GM03348 (cell line): ENCODE results near the gene CHMP1B.

Experiments used
- DNase-seq: peaks from one replicate; pipeline ENCODE4 v3.0.0; 2012; ENCODE audit warnings: low spot score

Gene CHMP1B

GRCh38 chr18:11851146-11851805 lies at the start of gene CHMP1B:
Gene CHMP1B (plus strand): TSS chr18:11851413. CDS start chr18:11851512, 99 bp downstream.
- DNase-seq = peak; percentile 96

GRCh38 chr18:11801573-11801972 lies 49.6 kb upstream of the CHMP1B start:
- DNase-seq = no peak

DNA sequence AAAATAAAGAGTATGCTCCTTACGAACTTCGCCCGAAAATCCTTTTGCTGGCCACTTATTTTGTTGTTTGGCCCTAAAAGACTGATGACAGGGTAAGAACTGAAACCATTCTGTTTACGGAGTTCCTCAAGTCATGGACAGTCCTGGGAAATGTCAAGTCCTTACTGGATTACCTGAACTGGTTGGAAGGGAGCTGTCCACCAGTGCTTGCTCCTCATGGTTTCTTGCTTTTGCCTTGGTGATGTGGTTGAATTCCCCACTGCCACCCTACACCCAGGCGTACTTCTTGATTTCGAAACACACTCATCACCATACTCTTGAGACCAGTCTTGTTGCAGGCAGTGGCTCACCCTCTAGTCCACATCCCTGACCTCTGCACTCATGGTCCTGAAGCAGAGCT lies 49.1 kb upstream of the CHMP1B start:
- no peak for DNase-seq

DNA sequence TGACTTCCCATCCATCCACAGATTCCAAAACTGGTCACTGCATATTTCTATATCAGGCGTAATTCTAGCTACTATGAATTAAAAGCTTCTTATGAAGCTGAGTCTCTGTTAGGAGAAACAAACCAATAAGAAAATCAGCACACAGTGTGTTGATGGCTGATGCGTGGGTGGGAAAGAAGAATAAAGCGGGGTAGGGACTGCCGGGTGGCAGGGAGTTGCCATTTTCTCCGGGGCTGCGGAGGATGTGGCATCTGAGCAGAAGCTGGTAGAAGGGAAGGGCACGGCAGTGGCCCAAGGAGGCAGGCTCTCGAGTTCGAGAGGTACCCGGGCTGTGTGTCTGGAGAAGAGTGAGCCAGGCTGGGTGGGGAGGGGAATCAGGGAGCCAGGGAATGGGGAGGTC lies 48.6 kb upstream of the CHMP1B start:
- no peak for DNase-seq

DNA sequence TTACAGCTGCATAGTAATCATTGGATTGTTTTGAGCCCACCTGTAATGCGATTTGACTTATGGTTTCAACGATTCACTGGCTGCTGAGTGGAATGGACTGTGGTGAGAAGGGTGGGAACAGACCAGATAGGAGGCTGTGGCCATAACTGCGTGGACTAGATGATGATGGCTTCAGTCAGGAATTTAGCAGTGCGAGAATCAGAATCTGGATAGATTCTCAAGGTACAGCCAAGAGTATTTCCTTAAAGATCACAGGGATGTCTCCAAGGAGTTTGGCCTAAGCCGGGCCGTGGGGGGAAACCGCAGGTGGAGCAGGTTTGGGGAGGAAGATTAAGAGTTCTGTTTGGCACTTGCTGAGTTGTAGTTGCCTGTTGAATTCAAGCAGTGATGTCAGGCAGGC lies 44.0 kb upstream of the CHMP1B start:
- no peak for DNase-seq

DNA sequence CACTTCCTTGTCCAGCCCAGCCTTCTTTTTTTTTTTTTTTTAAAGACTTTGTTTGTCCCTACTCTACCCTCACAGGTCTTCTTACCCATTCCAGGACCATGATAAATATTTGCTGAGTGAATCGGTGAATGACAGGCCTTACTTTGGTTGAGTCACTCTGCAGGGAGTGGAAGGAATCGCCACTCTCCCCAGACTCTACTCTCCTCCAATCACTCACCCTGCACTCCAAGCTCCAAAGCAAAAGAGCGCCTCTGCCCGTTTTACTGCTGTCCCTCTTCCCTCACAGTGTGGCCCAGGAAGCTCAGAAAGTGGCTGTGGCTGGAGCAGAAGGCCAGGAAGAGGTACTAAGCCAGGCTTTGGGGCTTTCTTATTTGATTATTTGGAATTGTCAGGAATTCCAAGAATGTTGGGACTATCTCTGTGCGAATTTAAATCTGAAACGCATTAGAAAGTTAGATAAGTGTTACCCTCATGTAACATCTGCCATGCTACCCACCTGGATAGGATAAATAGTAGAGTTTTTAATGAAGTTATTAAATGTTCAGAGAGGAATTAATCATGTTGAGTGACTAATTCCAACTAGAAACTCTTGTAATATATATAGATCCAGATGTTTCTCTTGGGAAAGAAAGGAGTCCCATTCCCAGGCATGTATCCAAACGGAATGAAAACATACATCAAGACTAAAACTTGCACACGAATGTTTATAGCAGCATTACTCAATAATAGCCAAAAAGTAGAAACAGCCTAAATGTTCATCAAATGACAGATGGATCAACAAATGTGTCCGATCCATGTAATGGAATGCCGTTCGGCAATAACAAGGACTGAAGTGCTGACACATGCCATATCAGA lies 43.0 kb upstream of the CHMP1B start:
- DNase-seq = peak; percentile 19

DNA sequence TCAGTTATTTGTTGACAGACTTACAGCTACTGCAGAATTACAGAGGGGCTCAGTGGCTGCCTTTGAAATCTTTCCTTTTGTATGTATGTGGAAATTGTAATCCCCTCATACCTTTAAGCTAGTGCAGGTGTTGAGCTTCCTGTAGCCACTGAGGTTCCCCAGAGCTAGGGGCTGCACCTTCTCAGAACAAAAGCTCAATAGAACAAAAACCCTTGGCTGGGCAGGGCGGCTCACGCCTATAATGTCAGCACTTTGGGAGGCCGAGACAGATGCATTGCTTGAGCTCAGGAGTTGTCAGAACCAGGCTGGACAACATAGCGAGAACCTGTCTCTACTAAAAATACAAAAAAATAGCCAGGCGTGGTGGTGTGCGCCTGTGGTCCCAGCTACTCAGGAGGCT lies 41.3 kb upstream of the CHMP1B start:
- DNase-seq = no peak

DNA sequence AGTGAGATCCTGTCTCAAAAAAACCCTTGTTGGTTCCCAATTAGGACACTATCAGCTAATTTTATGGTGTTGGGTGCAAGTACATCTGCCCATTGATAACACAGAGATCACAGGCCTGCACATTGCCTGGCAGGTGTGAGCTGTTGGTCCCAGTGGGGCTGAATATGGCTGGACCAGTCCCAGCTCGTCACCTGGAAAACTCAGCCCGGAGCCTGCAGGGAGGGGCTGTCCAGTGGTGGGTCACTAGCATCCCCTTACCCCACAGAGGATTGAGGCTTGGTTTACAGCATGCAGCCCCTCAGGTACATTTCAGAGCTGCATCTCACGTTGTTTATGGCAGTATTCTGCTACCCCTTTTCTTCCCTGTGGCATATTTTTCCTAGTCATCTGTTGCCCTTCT lies 40.8 kb upstream of the CHMP1B start:
- no peak for DNase-seq

DNA sequence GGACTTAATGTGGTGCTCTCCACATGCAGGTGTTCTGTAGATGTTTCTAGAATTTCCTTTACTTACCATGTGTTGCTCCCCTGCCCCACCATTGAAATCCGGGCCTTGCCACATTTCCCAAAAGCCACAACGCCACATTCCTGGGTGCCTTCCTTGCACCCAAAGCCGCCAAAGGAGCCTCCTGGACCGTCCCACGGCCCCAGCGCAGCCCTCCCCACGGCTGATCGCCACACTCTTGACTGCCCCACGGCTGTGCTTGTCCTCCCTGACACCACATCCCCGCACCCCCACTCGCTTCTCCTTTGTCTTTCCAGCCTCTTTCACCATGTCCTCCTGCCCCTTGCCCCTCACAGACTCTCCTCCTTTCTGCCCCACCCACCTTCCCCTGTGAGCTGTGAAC lies 40.2 kb upstream of the CHMP1B start:
- no peak for DNase-seq

DNA sequence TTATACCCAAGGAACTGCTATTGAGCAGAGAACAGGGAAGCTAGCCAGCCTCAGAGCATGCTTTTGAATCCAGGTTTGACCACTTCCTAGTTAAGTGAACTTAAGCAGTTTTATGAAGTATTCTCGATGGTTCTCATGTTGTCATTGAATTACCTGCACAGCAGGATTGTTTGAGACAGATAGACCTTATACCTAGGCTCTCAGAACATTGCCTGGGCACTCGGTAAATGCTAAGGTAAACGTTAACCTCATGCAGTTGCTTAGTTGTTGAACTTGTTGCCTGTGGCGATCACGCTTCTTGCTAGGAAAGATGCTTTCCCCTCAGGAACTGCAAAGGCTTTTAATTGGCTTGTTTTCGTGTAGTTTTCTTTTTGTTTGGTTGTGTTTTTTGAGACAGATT lies 34.0 kb upstream of the CHMP1B start:
- no peak for DNase-seq

- no peak for DNase-seq
These were observed 32.6 kb upstream of the CHMP1B start for GRCh38 chr18:11818486-11819203.

- no peak for DNase-seq
These were observed 31.3 kb upstream of the CHMP1B start for GRCh38 chr18:11819938-11820337.

DNA sequence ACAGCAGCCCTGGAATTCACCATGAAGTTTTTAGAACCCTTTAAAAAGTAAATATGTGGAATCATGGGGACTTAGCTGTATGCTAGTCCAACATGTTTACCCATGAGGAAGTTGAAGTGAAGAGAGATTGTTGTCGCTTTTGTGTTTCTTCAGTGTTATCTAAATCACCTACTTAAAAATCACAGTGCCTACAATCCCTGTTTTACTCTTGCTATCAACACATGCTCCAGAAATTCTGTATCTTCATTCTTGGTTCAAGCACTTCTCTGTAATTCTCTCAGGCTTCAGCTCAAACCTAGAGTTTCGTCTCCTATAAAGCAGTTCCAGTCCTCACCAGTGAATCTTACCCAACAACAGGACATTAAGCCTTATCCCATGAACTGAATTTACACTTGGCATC lies 30.5 kb upstream of the CHMP1B start:
- no peak for DNase-seq

- no peak for DNase-seq
These were observed 30.0 kb upstream of the CHMP1B start for GRCh38 chr18:11821208-11821607.

GRCh38 chr18:11821643-11822237 lies 29.5 kb upstream of the CHMP1B start:
- DNase-seq = no peak

DNA sequence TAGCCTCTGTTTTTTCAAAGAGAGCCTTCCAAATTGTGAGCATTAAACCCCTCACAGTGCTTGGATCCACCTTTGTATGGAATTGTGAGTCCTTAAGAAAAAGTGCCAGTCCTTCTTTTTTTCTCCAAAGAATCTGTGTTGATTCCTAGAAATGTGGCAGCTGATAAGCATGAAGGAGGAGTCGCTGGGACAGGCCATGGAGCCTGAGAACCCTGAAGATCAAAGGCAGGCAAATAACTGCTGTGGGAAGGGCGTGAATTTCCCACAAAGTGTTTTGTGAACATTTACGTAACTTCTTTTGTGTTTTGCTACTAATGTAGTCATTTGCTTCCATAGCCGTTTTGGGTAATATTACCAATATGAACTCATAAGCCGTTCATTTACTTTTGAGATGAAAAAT lies 27.7 kb upstream of the CHMP1B start:
- DNase-seq = no peak

GRCh38 chr18:11826836-11827235 lies 24.4 kb upstream of the CHMP1B start:
- no peak for DNase-seq

- no peak for DNase-seq
These were observed 22.3 kb upstream of the CHMP1B start for GRCh38 chr18:11828786-11829432.

GRCh38 chr18:11830585-11830984 lies 20.6 kb upstream of the CHMP1B start:
- DNase-seq = no peak

- no peak for DNase-seq
These were observed 19.3 kb upstream of the CHMP1B start for GRCh38 chr18:11831921-11832320.

- no peak for DNase-seq
These were observed 16.4 kb upstream of the CHMP1B start for GRCh38 chr18:11834772-11835171.

GRCh38 chr18:11839556-11839955 lies 11.7 kb upstream of the CHMP1B start:
- no peak for DNase-seq
